GM23248 (cell line): ENCODE results near the gene STX18.

Source experiments
- EZH2 ChIP-seq: fragments of 200-600 bp; sonication (generic); IDR thresholded peaks from 2 replicates; pipeline ENCODE4 v1.6.1; 2018; ENCODE audit warnings: antibody characterized with exemption, mild to moderate bottlenecking; ENCODE audit not compliant: insufficient read depth, poor library complexity, severe bottlenecking
- EZH2phosphoT487 ChIP-seq: fragments of 200-600 bp; sonication (generic); IDR thresholded peaks from 2 replicates; pipeline ENCODE4 v1.6.1; 2018; ENCODE audit warnings: antibody characterized with exemption, moderate library complexity, mild to moderate bottlenecking, low read depth; ENCODE audit not compliant: insufficient read depth

GRCh38 chr4:4574792-4575191, 32.9 kb upstream of the STX18 start:
- TF ChIP-seq EZH2phosphoT487 (no peak), EZH2 (no peak)
